Measurements from ENCODE around the gene DBP.
"Not testable (repeated sequence)": the region's sequence is repeated elsewhere in the genome, so short reads cannot be mapped to it uniquely, and the experiment has no call there.

Gene DBP

DNA sequence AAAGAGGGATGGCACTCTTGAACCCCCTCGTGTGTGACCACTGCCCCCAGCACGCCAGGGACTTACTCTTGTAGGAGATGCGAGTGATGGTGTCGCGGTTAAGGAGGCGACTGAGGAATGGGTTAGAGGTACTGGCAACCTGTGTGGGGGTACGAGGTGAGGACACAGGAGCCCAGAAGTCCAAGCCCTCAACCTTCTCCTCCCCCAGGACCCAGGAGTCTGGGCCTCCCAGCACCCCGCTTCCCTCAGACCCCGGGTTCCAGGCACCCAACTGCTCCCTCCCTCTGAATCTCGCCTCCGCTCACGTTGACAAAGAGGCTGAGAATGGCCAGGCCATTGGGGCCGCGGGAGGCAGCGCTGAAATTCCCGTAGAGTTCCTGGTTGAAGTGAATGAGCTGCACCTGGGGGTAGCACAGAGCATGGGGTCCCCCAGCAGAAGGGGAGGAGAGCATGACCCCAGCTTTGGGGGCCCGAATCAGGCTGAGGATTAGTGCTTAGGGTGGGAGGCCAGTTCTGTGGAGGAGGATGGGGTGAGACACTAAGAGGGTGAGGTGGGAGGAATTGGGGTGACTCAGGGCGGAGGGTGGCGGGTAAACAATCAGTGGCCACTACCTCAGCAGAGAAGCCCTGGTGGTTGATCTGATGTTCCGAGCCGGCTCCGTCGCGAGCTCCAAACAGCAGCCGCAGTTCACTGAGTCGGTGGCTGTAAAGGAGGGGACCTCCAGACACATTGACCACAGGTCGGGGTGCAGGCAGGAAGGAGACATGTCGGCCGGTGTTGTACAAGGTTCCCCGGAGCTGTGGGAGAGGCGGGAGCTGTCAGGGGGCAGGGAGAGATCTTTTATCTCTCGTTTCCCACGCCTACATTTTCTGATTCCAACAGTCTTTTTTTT is 2.5 kb upstream of the DBP start:
- DNase-seq (ENCODE audit: low spot score) = peak; percentile 31

DNA sequence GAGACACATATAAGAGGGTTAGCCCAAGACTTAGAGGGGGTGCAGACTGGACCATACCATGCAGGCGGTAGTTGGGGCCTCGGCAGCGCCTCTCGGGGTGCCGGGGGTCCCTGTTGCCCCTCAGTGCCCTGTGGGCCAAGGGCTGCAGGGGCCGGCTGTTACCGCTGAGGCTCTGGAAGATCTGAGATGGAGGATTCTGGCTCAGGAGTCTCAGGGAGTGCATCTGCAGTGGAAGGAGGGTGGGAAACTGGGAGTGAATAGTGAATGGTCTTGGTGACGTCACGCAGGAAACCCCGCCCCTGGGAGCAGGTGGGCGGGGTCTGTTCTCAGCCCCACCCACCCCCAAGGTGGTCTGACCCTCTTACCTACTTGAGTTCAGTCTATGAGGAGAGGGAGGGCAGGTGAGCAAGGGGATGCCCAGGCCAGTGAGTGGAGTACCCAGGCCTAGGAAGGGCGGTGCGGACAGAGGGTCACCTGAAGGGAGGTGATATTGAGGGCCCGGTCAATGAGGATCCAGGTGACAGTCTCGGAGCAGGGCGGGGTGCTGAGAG is 1.7 kb upstream of the DBP start:
- DNase-seq (ENCODE audit: low spot score) = no peak

DNA sequence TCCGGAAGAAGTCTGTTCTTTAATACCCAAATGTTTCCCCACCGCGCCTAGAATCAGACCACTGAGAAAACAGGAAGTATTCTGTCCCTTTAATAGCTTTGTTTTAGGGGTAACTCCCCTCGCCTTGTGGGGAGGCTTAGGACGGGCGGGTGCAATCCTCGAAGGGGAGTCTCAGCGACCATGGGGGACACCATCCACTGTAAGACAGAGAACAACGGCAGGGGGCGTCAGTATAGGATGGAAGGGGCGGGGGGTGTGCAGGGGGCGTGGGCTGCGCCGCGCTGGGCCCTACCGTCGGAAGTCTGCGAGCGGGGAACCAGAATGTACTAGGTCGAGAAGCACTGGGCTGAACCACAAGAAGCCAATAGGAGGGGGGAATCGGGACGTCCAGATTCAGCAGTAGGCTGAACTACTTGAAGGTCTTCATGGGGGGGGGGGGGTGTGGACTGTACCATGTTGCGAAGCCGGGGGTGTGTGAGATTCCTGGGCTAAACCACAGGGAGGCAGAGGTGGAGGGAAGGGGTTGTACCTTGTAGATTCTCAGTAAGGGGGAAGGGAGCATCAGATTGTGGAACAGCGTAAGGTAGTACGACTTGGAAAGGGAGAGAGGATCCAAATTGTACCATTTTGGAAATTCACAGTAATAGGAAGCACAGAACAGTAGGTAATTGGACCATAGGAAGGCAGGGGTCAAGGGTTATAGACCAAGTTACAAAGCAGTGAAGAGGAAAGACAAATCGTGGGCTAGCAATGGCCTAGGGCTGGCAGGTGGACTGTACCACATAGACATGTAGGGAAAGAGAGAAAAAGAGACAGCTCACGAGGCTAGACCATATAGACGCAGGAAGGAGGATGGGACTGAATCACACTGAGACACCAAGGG is 1.0 kb upstream of the DBP start:
- DNase-seq (ENCODE audit: low spot score) = peak; percentile 92

- DNase-seq (ENCODE audit: low spot score) = peak; percentile 100
Measured at GRCh38 chr19:48637449-48637947, 319 bp upstream of the DBP start.

DNA sequence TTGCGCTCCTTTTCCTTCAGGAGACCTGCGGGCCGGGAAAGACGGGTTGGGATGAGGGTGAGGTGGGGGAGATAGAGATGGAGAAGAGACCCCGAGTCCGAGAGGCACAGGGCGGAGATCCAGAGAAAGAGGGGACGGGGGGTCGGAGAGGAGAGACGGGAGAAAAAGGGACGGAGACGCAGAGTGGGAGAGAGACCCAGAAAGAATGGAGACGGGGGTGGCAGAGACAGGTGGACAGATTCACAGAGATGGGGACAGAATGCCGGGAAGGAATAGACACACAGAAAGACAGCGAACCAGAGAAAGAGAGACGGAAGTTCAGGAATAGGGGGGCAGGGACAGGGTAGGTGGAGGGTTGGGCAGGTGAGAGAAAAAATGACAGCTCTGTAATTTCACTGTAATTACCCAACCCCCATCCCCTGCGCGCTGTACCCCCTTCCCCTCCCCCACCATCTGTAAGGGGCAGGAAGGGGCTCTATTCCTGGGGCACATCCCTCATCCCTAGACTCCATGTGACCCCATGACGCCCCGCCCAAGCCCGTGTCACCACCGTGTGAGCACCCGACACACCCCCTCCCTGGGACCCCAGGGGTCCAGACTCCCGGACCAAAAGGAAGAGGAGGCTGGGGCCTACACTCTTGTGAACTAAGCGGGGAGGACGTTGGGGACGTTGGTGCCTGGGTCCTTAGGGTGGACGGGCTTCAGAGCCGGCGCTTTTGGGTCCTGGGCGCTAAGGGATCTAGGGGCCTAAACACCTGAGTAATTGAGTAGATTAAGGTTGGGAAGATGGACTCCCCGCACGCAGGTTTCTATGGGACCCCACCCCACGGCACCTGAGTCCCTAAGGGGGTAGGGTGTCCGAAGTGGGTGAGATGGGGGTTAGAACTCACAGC is 967 bp downstream of the DBP start:
- no peak for DNase-seq (ENCODE audit: low spot score)

DNA sequence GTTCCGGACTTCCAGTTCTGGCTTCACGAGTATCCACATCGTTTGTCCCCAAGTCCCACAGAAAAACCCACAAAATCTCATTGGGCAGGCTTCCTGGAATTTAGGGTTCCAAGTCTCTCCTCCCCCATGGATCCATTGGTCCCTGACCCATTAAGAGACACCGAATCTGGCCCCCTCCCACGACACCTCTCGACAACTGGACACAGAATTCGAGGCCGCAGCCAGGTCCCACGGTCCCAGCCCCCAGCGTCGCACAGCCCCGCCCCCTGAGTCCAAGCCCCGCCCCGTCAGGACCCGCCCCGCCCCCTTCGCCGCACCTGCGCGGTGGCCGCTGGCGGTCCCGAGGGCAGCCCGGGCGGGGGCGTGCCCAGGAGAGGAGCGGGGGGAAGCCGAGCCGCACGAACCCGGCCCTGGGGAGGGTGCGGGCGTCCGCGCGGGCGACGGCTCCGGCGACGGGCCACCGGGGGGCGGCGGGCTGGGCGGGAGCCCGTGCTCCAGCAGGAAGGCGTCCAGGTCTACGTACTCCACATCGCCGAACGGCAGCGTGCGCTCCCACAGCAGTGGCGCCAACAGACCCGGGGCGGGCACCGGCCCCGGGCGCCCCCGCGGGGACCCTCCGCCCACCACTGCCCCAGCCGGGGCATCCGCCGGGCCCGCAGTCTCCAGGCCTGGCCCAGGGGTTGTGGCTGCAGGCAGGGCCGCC is 1.8 kb downstream of the DBP start:
- DNase-seq (ENCODE audit: low spot score) = peak; percentile 59

- DNase-seq (ENCODE audit: low spot score) = peak; percentile 92
Measured at GRCh38 chr19:48634424-48635262, 2.5 kb downstream of the DBP start.

- DNase-seq (ENCODE audit: low spot score) = no peak
Measured at GRCh38 chr19:48634036-48634342, 3.2 kb downstream of the DBP start.

DNA sequence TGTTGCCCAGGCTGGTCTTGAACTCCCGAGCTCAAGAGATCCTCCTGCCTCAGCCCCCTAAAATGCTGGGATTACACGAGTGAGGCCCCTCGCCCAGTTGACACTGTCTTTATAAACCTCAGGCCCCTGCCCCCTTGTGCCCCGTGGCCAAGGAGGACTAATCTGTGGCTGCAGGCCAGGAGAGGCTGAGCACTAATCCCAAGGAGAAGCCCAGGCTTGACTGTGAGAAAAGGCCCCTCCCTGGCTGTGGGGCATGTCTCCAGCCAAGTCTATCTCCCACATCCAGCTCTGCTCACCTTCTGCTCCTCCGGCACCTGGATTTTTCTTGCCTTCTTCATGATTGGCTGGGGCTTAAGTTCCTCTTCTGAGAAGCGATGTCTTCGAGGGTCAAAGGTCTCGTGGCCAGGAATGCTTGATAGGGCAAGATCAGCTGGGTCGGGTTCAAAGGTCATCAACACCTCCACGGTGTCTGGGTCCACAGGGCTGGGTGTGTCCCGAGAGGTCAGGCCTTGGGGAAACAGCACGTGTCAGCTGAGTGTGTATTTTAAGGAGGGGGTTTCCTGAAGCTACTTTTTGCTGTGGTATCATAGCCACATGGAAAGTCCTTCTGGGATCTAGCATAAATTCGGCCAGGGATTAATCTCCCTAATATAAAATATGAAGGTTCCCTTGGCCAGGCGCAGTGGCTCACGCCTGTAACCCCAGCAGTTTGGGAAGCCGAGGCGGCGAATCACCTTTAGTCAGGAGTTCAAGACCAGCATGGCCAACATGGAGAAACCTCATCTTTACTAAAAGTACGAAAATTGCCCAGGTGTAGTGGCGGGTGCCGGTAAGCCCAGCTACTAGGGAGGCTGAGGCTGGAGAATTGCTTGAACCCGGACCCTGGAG is 3.8 kb downstream of the DBP start:
- no peak for DNase-seq (ENCODE audit: low spot score)

DNA sequence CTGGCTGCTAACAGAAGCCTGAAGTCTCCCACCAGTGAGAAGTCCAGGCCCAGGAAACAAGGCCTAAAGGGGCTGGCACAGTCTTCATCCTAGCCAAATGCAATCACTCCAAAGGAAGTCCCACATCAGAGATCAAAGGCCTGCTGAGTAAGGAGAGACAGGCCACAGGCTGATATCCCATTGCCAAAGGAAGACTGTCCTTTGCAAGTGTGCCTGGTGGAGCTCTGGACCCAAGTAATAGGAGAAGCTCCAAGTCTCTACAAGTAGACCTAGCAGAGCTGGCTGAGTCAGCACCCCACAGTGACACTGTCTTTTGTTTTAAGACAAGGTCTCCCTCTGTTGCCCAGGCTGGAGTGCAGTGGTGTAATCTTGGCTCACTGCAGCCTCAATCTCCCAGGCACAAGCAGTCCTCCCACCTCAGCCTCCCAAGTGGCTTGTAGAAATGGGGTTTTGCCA is 4.5 kb downstream of the DBP start:
- no peak for DNase-seq (ENCODE audit: low spot score)

DNA sequence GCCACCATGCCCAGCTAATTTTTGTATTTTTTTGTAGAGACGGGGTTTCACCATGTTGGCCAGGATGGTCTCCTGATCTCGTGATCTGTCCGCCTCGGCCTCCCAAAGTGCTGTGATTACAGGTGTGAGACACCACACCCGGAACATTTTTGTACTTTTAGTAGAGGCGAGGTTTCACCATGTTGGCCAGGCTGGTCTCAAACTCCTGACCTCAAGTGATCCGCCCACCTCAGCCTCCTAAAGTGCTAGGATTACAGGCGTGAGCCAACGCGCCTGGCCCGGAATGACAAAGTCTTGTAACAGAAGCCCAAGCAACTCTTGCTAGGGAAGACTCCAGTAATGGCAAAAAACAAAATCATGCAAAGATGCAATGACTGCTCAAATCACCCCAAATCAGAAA is 4.9 kb downstream of the DBP start:
- not testable (repeated sequence) for DNase-seq (ENCODE audit: low spot score)

GRCh38 chr19:48631225-48631624 is 6.0 kb downstream of the DBP start:
- DNase-seq (ENCODE audit: low spot score) = no peak

DNA sequence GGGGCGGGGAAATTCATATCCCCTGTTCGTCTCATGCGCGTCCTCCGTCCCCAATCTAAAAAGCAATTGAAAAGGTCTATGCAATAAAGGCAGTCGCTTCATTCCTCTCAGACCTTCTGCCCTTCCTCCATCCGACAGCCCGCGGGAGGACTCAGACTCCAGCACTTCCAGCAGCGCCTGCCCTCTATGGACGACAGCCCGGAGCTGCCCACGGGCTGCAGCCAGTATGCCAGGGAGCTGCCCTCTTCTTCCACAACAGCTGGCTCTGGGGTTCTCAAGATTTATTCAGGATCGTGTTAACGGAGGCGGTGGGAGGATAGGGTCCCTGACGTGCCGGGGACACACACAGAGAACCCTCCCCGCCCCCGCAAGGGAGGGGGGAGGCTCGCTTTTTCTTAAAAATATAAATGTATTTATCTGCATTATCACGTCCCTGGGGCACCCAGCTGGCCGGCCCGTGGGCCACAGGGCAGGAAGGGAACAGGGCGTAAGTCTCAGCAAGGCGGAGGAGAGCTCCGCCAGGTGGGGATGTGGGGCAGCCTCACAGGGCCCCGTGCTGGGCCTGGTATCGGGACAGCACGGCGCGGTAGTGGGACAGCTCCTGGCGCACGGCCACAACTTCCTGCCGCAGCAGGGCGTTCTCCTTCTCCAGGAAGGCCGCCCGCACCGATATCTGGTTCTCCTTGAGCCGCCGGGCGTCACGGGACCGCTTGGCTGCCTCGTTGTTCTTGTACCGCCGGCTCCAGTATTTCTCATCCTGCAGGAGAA is 6.7 kb downstream of the DBP start:
- DNase-seq (ENCODE audit: low spot score) = no peak

DNA sequence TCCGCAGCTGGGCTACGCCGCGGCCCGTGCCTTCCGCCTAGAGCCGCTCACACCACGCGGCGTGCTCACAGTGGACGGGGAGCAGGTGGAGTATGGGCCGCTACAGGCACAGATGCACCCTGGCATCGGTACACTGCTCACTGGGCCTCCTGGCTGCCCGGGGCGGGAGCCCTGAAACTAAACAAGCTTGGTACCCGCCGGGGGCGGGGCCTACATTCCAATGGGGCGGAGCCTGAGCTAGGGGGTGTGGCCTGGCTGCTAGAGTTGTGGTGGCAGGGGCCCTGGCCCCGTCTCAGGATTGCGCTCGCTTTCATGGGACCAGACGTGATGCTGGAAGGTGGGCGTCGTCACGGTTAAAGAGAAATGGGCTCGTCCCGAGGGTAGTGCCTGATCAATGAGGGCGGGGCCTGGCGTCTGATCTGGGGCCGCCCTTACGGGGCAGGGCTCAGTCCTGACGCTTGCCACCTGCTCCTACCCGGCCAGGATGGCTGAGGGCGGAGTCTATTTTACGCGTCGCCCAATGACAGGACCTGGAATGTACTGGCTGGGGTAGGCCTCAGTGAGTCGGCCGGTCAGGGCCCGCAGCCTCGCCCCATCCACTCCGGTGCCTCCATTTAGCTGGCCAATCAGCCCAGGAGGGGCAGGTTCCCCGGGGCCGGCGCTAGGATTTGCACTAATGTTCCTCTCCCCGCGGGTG is 7.4 kb downstream of the DBP start:
- no peak for DNase-seq (ENCODE audit: low spot score)

DNA sequence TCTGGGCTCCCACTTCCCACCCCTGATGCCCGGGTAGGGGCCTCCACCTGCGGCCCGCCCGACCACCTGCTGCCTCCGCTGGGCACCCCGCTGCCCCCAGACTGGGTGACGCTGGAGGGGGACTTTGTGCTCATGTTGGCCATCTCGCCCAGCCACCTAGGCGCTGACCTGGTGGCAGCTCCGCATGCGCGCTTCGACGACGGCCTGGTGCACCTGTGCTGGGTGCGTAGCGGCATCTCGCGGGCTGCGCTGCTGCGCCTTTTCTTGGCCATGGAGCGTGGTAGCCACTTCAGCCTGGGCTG is 7.9 kb downstream of the DBP start:
- DNase-seq (ENCODE audit: low spot score) = no peak

DNA sequence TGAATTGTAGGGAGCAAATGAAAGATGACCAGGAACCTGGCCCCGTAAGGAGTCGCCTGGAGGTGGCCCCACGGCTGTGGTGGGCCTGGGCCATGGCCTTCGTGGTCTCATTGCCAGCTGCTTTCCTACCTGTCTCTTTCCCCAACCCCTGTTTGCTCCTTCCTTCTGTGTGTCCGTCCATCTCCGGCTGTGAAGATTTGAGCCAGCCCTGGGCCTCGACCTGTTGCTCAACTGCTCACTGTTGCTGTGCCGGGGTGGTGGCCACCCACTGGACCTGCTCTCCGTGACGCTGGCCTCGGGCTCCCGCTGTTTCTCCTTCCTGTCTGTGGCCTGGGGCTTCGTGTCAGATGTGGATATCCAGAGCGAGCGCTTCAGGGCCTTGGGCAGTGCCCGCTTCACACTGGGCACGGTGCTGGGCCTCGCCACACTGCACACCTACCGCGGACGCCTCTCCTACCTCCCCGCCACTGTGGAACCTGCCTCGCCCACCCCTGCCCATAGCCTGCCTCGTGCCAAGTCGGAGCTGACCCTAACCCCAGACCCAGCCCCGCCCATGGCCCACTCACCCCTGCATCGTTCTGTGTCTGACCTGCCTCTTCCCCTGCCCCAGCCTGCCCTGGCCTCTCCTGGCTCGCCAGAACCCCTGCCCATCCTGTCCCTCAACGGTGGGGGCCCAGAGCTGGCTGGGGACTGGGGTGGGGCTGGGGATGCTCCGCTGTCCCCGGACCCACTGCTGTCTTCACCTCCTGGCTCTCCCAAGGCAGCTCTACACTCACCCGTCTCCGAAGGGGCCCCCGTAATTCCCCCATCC is 8.5 kb downstream of the DBP start:
- DNase-seq (ENCODE audit: low spot score) = no peak

- no peak for DNase-seq (ENCODE audit: low spot score)
Measured at GRCh38 chr19:48627865-48628314, 9.3 kb downstream of the DBP start.
